HepG2 (cell line): ENCODE measurements around the gene IZUMO4. TPM values are rescaled to one million over a fixed set of nuclear protein-coding genes. Genes with fewer than 3 reads are reported as not detected.
A peak's percentile ranks its signal among the peaks of the same experiment; 100 is the strongest.

Experiments used
- CEBPG ChIP-seq: IDR thresholded peaks from 2 replicates; pipeline ENCODE4 v1.6.1; 2016
- GATAD2A ChIP-seq: IDR thresholded peaks from 2 replicates; pipeline ENCODE4 v1.6.1; 2016
- SRSF1 ChIP-seq: fragments of 200-400 bp; formaldehyde crosslinking; optimal IDR thresholded peaks from 2 replicates; pipeline ENCODE3; 2017; ENCODE audit warnings: mild to moderate bottlenecking, low read depth, low read length, moderate library complexity
- TEAD3 ChIP-seq: optimal IDR thresholded peaks from 2 replicates; pipeline ENCODE3; 2016; ENCODE audit warnings: borderline replicate concordance
- ZBTB3 ChIP-seq: sonication (generic); formaldehyde crosslinking; IDR thresholded peaks from 2 replicates; pipeline ENCODE4 v1.4.0; 2020; ENCODE audit warnings: low read depth, mild to moderate bottlenecking, moderate library complexity, missing genetic modification reagents, borderline replicate concordance
- ZNF33A ChIP-seq: sonication (generic); formaldehyde crosslinking; IDR thresholded peaks from 2 replicates; pipeline ENCODE4 v1.5.1; 2020; ENCODE audit warnings: missing genetic modification reagents, mild to moderate bottlenecking, moderate library complexity, borderline replicate concordance
- ZNF343 ChIP-seq: sonication (generic); formaldehyde crosslinking; IDR thresholded peaks from 2 replicates; pipeline ENCODE4 v1.4.0; 2020; ENCODE audit warnings: mild to moderate bottlenecking, missing genetic modification reagents
- ZNF567 ChIP-seq: sonication (generic); formaldehyde crosslinking; IDR thresholded peaks from 2 replicates; pipeline ENCODE4 v1.8.1; 2023; ENCODE audit warnings: mild to moderate bottlenecking, missing genetic modification reagents, borderline replicate concordance
- polyA plus RNA-seq, 8 experiments: library from polyadenylated mRNA; depleted of rRNA in 3 of 8; stranded (reverse) in 7 of 8; unstranded in 1 of 8; fragments of >200 nt; fragmentation: Illumina TruSeq in 4 of 8; extraction: Trizol in 4 of 8; gene quantifications; 2 replicates each; pipeline versions ENCODE4 v1.2.1 to v1.2.3, GENCODE V29; 2011 to 2016; ENCODE audit warnings: low read depth in 4 of 8, missing spikeins in 1 of 8, mixed read lengths in 1 of 8; ENCODE audit not compliant: insufficient read depth in 1 of 8
- total RNA-seq, 5 experiments: library from RNA; depleted of rRNA; stranded (reverse); fragments of >200 nt; fragmentation: Illumina TruSeq; extraction: Trizol; gene quantifications; 2 replicates each; pipeline ENCODE4 v1.2.3, GENCODE V29; 2016; ENCODE audit warnings: low read depth in 1 of 5
- TF ChIP-seq, protein P1 (sequence below): sonication (generic); formaldehyde crosslinking; IDR thresholded peaks from 2 replicates; pipeline ENCODE4 v1.4.0; 2020; ENCODE audit warnings: missing genetic modification reagents, borderline replicate concordance
- TF ChIP-seq, protein P2 (sequence below): sonication (generic); formaldehyde crosslinking; IDR thresholded peaks from 2 replicates; pipeline ENCODE4 v1.8.0; 2022; ENCODE audit warnings: low read depth, missing genetic modification reagents
- TF ChIP-seq, protein P3 (sequence below): IDR thresholded peaks from 2 replicates; pipeline ENCODE4 v1.6.1; 2012; ENCODE audit warnings: low read length, improper control_type of control experiment
- TF ChIP-seq, protein P4 (sequence below): sonication (generic); formaldehyde crosslinking; IDR thresholded peaks from 2 replicates; pipeline ENCODE4 v1.4.0; 2020; ENCODE audit warnings: mild to moderate bottlenecking, missing genetic modification reagents, borderline replicate concordance

IZUMO4 gene
- total and polyA plus RNA-seq, 2 of the 13 experiments (the other 11 are each of a cell fraction or from before 2014, with no cell fraction given): 0.77 to 3.9 TPM

DNA sequence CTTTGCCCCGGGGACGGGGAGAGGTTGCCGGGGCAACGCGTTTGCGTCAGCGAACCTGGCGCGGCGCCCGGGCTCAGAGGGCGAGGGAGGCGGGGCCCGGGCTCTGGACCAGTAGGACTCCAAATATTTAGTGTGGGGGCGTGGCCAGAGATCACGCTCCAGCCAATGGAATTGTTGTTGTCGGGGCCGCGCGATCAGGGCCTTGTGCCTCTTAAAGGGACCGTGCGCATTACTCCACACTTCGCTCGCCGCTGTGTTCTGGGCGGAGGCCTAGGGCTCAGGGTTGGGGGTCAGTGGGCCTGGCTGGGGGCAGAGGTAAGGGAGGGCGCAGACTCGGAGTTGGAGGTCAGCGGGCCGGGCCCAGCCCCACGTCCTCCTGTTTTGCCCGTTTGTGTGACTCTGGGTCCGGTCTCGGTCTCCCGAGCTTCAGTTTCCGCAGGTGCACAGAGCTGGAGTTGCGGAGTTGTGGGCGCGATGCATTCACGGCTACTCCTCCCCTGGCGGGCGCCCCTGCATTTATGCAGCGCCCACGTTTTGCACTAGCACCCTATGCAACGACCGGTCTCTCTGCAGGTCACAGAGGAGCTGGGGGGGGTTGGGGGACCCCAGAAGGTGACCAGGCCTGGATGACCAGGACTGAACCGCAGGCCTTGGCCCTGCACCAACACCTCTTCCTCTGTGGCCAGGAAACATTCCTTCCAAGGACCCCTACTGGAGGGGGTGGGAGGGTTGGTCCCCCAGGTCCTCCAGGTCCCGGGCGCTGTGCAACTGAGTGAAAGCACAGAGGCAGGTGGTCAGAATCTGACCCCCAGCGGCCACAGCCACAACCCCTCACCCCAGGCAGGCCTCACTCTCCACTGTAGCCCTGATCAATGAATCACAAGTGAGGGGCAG lies 35.0 kb upstream of the IZUMO4 start (continued):
- TF ChIP-seq ZNF33A (CRISPR knock-in tag): no peak
- TF ChIP-seq, protein P1, sequence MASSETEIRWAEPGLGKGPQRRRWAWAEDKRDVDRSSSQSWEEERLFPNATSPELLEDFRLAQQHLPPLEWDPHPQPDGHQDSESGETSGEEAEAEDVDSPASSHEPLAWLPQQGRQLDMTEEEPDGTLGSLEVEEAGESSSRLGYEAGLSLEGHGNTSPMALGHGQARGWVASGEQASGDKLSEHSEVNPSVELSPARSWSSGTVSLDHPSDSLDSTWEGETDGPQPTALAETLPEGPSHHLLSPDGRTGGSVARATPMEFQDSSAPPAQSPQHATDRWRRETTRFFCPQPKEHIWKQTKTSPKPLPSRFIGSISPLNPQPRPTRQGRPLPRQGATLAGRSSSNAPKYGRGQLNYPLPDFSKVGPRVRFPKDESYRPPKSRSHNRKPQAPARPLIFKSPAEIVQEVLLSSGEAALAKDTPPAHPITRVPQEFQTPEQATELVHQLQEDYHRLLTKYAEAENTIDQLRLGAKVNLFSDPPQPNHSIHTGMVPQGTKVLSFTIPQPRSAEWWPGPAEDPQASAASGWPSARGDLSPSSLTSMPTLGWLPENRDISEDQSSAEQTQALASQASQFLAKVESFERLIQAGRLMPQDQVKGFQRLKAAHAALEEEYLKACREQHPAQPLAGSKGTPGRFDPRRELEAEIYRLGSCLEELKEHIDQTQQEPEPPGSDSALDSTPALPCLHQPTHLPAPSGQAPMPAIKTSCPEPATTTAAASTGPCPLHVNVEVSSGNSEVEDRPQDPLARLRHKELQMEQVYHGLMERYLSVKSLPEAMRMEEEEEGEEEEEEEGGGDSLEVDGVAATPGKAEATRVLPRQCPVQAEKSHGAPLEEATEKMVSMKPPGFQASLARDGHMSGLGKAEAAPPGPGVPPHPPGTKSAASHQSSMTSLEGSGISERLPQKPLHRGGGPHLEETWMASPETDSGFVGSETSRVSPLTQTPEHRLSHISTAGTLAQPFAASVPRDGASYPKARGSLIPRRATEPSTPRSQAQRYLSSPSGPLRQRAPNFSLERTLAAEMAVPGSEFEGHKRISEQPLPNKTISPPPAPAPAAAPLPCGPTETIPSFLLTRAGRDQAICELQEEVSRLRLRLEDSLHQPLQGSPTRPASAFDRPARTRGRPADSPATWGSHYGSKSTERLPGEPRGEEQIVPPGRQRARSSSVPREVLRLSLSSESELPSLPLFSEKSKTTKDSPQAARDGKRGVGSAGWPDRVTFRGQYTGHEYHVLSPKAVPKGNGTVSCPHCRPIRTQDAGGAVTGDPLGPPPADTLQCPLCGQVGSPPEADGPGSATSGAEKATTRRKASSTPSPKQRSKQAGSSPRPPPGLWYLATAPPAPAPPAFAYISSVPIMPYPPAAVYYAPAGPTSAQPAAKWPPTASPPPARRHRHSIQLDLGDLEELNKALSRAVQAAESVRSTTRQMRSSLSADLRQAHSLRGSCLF (CRISPR knock-in tag): no peak
- no peak for TF ChIP-seq GATAD2A
- TF ChIP-seq, protein P2, sequence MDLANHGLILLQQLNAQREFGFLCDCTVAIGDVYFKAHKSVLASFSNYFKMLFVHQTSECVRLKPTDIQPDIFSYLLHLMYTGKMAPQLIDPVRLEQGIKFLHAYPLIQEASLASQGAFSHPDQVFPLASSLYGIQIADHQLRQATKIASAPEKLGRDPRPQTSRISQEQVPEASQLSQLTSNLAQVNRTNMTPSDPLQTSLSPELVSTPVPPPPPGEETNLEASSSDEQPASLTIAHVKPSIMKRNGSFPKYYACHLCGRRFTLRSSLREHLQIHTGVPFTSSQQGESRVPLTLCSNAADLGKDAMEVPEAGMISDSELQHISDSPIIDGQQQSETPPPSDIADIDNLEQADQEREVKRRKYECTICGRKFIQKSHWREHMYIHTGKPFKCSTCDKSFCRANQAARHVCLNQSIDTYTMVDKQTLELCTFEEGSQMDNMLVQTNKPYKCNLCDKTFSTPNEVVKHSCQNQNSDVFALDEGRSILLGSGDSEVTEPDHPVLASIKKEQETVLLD: no peak
- TF ChIP-seq, protein P3, sequence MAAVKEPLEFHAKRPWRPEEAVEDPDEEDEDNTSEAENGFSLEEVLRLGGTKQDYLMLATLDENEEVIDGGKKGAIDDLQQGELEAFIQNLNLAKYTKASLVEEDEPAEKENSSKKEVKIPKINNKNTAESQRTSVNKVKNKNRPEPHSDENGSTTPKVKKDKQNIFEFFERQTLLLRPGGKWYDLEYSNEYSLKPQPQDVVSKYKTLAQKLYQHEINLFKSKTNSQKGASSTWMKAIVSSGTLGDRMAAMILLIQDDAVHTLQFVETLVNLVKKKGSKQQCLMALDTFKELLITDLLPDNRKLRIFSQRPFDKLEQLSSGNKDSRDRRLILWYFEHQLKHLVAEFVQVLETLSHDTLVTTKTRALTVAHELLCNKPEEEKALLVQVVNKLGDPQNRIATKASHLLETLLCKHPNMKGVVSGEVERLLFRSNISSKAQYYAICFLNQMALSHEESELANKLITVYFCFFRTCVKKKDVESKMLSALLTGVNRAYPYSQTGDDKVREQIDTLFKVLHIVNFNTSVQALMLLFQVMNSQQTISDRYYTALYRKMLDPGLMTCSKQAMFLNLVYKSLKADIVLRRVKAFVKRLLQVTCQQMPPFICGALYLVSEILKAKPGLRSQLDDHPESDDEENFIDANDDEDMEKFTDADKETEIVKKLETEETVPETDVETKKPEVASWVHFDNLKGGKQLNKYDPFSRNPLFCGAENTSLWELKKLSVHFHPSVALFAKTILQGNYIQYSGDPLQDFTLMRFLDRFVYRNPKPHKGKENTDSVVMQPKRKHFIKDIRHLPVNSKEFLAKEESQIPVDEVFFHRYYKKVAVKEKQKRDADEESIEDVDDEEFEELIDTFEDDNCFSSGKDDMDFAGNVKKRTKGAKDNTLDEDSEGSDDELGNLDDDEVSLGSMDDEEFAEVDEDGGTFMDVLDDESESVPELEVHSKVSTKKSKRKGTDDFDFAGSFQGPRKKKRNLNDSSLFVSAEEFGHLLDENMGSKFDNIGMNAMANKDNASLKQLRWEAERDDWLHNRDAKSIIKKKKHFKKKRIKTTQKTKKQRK: no peak
- TF ChIP-seq, protein P4, sequence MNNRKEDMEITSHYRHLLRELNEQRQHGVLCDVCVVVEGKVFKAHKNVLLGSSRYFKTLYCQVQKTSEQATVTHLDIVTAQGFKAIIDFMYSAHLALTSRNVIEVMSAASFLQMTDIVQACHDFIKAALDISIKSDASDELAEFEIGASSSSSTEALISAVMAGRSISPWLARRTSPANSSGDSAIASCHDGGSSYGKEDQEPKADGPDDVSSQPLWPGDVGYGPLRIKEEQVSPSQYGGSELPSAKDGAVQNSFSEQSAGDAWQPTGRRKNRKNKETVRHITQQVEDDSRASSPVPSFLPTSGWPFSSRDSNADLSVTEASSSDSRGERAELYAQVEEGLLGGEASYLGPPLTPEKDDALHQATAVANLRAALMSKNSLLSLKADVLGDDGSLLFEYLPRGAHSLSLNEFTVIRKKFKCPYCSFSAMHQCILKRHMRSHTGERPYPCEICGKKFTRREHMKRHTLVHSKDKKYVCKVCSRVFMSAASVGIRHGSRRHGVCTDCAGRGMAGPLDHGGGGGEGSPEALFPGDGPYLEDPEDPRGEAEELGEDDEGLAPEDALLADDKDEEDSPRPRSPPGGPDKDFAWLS (CRISPR knock-in tag): no peak; the same call in 1 of the 2 replicates
- peak; percentile 64; the same call in 1 of the 2 replicates for TF ChIP-seq CEBPG (CRISPR knock-in tag)
- TF ChIP-seq ZBTB3 (CRISPR knock-in tag): no peak
- TF ChIP-seq ZNF343: no peak
- TF ChIP-seq TEAD3 (CRISPR knock-in tag): peak; percentile 9
- peak; percentile 47 for TF ChIP-seq SRSF1
- TF ChIP-seq ZNF567 (CRISPR knock-in tag): no peak
